DOHH2 (cell line): Measurements from ENCODE around the gene EIF5AL1.
"Not testable (repeated sequence)": the region's sequence is repeated elsewhere in the genome, so short reads cannot be mapped to it uniquely, and the experiment has no call there.

Experiments used
- H3F3A ChIP-seq: fragments of 200-600 bp; sonication (generic), shearing (Covaris generic); 2 replicates; pipeline ENCODE4 v1.6.0; 2016; ENCODE audit warnings: antibody characterized with exemption, mild to moderate bottlenecking; ENCODE audit not compliant: control insufficient read depth, insufficient read depth
- H3K27ac ChIP-seq: fragments of 200-600 bp; sonication (generic); 2 replicates; pipeline ENCODE4 v1.5.1; 2014; ENCODE audit warnings: low read depth, mild to moderate bottlenecking, low read length, moderate library complexity
- H3K27me3 ChIP-seq: fragments of 200-600 bp; sonication (generic); 2 replicates; pipeline ENCODE4 v1.6.1; 2014; ENCODE audit warnings: mild to moderate bottlenecking, low read length, mixed read lengths; ENCODE audit not compliant: control insufficient read depth
- H3K36me3 ChIP-seq: fragments of 200-600 bp; sonication (generic); 2 replicates; pipeline ENCODE4 v1.6.1; 2014; ENCODE audit warnings: mild to moderate bottlenecking, low read length, moderate library complexity, mixed read lengths; ENCODE audit not compliant: control insufficient read depth
- H3K4me1 ChIP-seq: fragments of 200-600 bp; sonication (generic); 2 replicates; pipeline ENCODE4 v1.6.1; 2014; ENCODE audit warnings: mild to moderate bottlenecking, low read length, mixed read lengths; ENCODE audit not compliant: control insufficient read depth
- H3K4me2 ChIP-seq: fragments of 200-600 bp; sonication (generic); 2 replicates; pipeline ENCODE4 v1.6.0; 2014; ENCODE audit warnings: mild to moderate bottlenecking, low read length, moderate library complexity
- H3K4me3 ChIP-seq: fragments of 200-600 bp; sonication (generic); 2 replicates; pipeline ENCODE4 v1.5.1; 2014; ENCODE audit warnings: mild to moderate bottlenecking, low read length, mixed read lengths
- H3K79me2 ChIP-seq: fragments of 200-600 bp; sonication (generic); 2 replicates; pipeline ENCODE4 v1.6.1; 2014; ENCODE audit warnings: mild to moderate bottlenecking, low read length, mixed read lengths; ENCODE audit not compliant: control insufficient read depth
- H3K9me2 ChIP-seq: fragments of 200-600 bp; sonication (generic); replicated peaks from 2 replicates; pipeline ENCODE4 v1.6.1; 2014; ENCODE audit warnings: mild to moderate bottlenecking, low read length, mixed read lengths; ENCODE audit not compliant: control insufficient read depth
- H3K9me3 ChIP-seq: fragments of 200-600 bp; sonication (generic); 2 replicates; pipeline ENCODE4 v1.6.1; 2014; ENCODE audit warnings: antibody characterized with exemption, low read length, mixed read lengths; ENCODE audit not compliant: control insufficient read depth, insufficient read depth
- H4K20me1 ChIP-seq: fragments of 200-600 bp; sonication (generic); 2 replicates; pipeline ENCODE4 v1.6.0; 2014; ENCODE audit warnings: low read depth, mild to moderate bottlenecking, antibody characterized with exemption, low read length, moderate library complexity; ENCODE audit not compliant: control insufficient read depth, insufficient read depth
- EZH2phosphoT487 ChIP-seq: fragments of 200-600 bp; sonication (generic); IDR thresholded peaks from 2 replicates; pipeline ENCODE4 v1.6.1; 2017; ENCODE audit warnings: borderline replicate concordance, mild to moderate bottlenecking, antibody characterized with exemption, low read length, moderate library complexity, mixed read lengths
- TF ChIP-seq, protein P1 (sequence below): fragments of 200-600 bp; sonication (generic); IDR thresholded peaks from one replicate; pipeline ENCODE4 v1.5.1; 2014; ENCODE audit warnings: antibody characterized with exemption, mild to moderate bottlenecking, low read depth, low read length; ENCODE audit not compliant: poor library complexity, severe bottlenecking

Gene EIF5AL1

DNA sequence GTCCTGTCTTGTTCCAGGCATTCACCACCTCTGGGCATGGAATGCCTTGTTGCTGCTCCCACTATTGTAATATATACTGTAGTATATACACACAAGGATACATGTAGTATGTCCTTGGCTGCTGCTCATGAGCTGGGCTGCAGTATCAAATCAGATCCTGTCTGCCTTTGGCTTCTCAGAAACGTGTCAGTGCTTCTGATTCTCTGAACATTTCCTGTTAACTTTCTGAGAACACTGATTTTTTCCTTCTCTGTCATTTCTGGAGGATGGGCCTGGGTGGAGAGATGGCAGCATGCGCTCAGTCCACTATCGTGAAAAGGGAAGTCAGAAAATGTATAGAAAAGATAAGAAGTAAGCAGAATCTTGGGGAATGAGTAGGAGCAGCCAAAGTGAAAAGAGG, 35.6 kb downstream of the EIF5AL1 start:
- H3K27me3 ChIP-seq: peaks cover 15% of the 10 kb centered on the region
- H4K20me1 ChIP-seq: no peaks in the 10 kb centered on the region
- no peaks in the 10 kb centered on the region for H3F3A ChIP-seq
- H3K79me2 ChIP-seq: no peaks in the 10 kb centered on the region
- TF ChIP-seq, protein P1, sequence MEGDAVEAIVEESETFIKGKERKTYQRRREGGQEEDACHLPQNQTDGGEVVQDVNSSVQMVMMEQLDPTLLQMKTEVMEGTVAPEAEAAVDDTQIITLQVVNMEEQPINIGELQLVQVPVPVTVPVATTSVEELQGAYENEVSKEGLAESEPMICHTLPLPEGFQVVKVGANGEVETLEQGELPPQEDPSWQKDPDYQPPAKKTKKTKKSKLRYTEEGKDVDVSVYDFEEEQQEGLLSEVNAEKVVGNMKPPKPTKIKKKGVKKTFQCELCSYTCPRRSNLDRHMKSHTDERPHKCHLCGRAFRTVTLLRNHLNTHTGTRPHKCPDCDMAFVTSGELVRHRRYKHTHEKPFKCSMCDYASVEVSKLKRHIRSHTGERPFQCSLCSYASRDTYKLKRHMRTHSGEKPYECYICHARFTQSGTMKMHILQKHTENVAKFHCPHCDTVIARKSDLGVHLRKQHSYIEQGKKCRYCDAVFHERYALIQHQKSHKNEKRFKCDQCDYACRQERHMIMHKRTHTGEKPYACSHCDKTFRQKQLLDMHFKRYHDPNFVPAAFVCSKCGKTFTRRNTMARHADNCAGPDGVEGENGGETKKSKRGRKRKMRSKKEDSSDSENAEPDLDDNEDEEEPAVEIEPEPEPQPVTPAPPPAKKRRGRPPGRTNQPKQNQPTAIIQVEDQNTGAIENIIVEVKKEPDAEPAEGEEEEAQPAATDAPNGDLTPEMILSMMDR: no peak
- TF ChIP-seq EZH2phosphoT487: no peak
- no peaks in the 10 kb centered on the region for H3K9me3 ChIP-seq
- no peaks in the 10 kb centered on the region for H3K36me3 ChIP-seq
- H3K4me1 ChIP-seq: no peaks in the 10 kb centered on the region
- H3K9me2 ChIP-seq: no peaks in the 10 kb centered on the region
- H3K4me2 ChIP-seq: no peak overlapping the region
- no peak overlapping the region for H3K4me3 ChIP-seq
- no peak overlapping the region for H3K27ac ChIP-seq

DNA sequence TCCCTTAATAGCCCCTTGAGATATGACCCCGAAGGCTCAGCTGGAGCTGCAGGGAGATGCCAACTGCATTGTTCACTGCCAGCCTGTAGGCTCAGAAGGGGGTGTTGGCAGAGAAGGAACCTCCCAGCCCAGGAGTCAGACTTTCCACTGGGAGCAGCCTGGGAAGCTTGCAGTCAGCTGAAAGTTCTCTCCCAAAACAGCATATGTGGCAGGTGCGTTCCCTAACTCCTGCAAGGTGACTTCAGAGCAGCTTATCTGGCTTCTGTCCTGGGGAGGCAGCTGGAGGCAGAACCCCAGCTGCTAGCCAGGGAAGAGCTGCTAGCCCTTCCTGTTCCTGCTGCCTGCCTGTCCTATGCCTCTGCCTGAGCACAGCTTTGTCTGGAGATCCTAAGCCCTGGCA, 39.8 kb downstream of the EIF5AL1 start:
- Histone ChIP-seq H3K4me1 (no peaks in the 10 kb centered on the region), H3K27me3 (peaks cover 15% of the 10 kb centered on the region), H3K4me3 (no peak overlapping the region), H3K9me2 (no peaks in the 10 kb centered on the region), H4K20me1 (no peaks in the 10 kb centered on the region), H3F3A (no peaks in the 10 kb centered on the region), H3K79me2 (no peaks in the 10 kb centered on the region), H3K9me3 (no peaks in the 10 kb centered on the region), H3K36me3 (no peaks in the 10 kb centered on the region), H3K4me2 (no peak overlapping the region), H3K27ac (no peak overlapping the region)
- TF ChIP-seq EZH2phosphoT487: no peak
- TF ChIP-seq, protein P1: no peak

DNA sequence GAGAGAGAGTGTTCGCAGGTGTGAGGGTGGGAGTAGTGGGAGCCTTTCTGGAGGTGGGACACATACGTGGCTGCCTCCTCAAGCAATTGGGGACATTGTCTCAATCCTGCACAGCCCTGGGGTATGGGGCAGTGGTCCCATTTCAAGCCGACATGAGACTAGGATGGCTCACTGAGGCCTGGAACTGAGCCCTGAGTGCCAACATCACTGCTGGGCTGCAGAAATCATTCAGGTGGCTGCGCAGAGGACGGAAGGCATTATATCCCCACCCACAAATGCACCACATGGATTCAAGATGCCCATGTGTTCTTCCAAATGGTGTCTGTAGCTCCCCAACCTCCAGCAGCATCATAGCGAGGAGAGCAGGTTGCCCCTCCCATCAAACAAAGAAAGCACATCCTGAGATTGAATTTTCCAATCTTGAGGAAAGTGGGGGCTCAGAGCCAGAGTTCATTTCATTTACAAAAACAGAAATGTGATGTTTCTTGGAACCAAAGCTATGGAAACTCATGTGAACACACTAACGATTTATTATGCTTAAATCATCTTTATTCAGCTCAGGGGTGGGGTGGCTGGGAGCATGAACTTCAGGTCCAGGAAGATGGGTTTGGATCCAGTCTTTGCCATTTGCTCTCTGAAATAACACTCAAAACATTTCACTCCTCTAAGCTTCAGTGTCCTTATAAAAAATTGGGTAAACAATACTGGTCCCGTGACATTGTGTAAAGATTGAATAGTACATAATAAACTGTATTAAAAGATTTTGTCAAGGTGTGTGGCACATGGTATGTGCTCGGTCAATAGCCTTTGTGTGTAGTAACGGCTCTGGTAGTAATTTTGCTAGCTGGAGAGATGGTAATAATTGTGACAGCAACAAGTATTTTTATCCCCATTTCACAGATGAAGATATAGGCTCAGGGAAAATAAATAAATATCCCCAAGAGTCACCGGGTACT, 43.3 kb downstream of the EIF5AL1 start:
- Histone ChIP-seq H4K20me1 (no peaks in the 10 kb centered on the region), H3K79me2 (no peaks in the 10 kb centered on the region), H3K27ac (no peak overlapping the region), H3K27me3 (no peaks in the 10 kb centered on the region), H3K9me3 (no peaks in the 10 kb centered on the region), H3F3A (no peaks in the 10 kb centered on the region), H3K4me3 (no peak overlapping the region), H3K4me1 (no peaks in the 10 kb centered on the region), H3K9me2 (no peaks in the 10 kb centered on the region), H3K4me2 (no peak overlapping the region), H3K36me3 (no peaks in the 10 kb centered on the region)
- TF ChIP-seq EZH2phosphoT487: no peak
- TF ChIP-seq, protein P1: no peak

DNA sequence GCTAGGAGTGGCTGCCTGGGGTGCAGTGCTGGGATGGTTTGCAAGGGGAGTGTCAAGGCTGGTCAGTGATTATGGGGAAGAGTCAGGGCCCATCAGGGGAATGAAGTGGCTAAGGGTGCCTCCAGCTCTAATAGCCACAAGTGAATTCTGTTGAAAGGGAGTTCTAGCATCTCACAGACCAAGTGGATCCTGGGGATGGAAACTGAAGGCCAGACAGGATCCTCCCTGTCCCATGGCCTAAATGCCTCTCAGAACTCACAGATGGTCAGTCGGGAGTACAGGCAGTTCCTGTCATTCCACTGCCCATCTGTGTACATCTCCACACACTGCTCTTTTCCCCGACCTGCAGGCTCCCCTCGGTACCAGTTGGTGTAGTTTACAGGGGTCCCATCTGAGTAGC, 44.6 kb downstream of the EIF5AL1 start:
- not testable (repeated sequence) for H4K20me1 ChIP-seq, H3K36me3 ChIP-seq, H3K27ac ChIP-seq, H3K27me3 ChIP-seq, H3K9me2 ChIP-seq, H3K4me3 ChIP-seq, H3F3A ChIP-seq, H3K4me2 ChIP-seq, H3K4me1 ChIP-seq, H3K9me3 ChIP-seq, H3K79me2 ChIP-seq
